Measurements from ENCODE around the gene SEPHS2.
"Not testable (repeated sequence)": the region's sequence is repeated elsewhere in the genome, so short reads cannot be mapped to it uniquely, and the experiment has no call there.

Gene SEPHS2

GRCh38 chr16:30470170-30470512 is 24.5 kb upstream of the SEPHS2 start:
- DNase-seq (ENCODE audit: low spot score) = no peak

- DNase-seq (ENCODE audit: low spot score) = no peak
Measured at GRCh38 chr16:30464078-30464477, 18.4 kb upstream of the SEPHS2 start.

GRCh38 chr16:30461426-30461825 is 15.8 kb upstream of the SEPHS2 start:
- not testable (repeated sequence) for DNase-seq (ENCODE audit: low spot score)

- no peak for DNase-seq (ENCODE audit: low spot score)
Measured at GRCh38 chr16:30459456-30459855, 13.8 kb upstream of the SEPHS2 start.

- DNase-seq (ENCODE audit: low spot score) = no peak
Measured at GRCh38 chr16:30458561-30459394, 13.1 kb upstream of the SEPHS2 start.

- DNase-seq (ENCODE audit: low spot score) = no peak
Measured at GRCh38 chr16:30457743-30458560, 12.3 kb upstream of the SEPHS2 start.

- DNase-seq (ENCODE audit: low spot score) = no peak
Measured at GRCh38 chr16:30457256-30457655, 11.6 kb upstream of the SEPHS2 start.

DNA sequence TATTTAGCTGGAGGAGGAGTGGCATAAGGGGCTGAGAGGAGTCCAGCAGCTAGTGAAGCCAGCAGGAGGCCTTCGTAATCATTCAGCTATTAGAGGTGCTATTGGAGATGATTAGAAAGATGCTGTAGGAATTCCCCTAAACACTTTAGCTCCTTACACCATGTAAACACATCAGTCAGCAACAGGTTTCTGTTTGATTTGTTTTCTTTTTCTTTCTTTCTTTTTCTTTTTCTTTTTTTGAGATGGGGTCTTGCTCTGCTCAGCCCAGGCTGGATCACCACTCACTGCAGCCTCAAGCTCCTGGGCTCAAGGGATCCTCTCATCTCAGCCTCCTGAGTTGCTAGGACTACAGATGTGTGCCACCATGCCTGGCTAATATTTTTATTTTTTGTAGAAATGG is 10.6 kb upstream of the SEPHS2 start:
- DNase-seq (ENCODE audit: low spot score) = no peak

- not testable (repeated sequence) for DNase-seq (ENCODE audit: low spot score)
Measured at GRCh38 chr16:30452709-30453580, 7.3 kb upstream of the SEPHS2 start.

DNA sequence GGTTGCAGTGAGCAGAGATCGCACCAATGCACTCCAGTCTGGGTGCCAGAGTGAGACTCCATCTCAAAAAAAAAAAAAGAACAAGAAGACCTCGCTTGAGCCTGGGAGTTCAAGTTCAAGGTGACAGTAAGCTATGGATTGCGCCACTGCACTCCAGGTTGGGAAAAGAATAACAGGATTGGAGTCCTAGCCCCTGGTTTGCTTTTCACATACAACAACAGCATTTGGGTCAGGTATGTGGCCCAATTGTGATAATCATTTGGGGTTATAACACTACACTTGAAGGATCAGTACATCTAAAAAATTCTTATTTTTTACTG is 3.4 kb upstream of the SEPHS2 start:
- no peak for DNase-seq (ENCODE audit: low spot score)

GRCh38 chr16:30447512-30448226 is 2.0 kb upstream of the SEPHS2 start:
- DNase-seq (ENCODE audit: low spot score) = no peak

- DNase-seq (ENCODE audit: low spot score) = no peak
Measured at GRCh38 chr16:30446203-30446595, 525 bp upstream of the SEPHS2 start.

GRCh38 chr16:30445149-30445407 is 596 bp downstream of the SEPHS2 start:
- no peak for DNase-seq (ENCODE audit: low spot score)

DNA sequence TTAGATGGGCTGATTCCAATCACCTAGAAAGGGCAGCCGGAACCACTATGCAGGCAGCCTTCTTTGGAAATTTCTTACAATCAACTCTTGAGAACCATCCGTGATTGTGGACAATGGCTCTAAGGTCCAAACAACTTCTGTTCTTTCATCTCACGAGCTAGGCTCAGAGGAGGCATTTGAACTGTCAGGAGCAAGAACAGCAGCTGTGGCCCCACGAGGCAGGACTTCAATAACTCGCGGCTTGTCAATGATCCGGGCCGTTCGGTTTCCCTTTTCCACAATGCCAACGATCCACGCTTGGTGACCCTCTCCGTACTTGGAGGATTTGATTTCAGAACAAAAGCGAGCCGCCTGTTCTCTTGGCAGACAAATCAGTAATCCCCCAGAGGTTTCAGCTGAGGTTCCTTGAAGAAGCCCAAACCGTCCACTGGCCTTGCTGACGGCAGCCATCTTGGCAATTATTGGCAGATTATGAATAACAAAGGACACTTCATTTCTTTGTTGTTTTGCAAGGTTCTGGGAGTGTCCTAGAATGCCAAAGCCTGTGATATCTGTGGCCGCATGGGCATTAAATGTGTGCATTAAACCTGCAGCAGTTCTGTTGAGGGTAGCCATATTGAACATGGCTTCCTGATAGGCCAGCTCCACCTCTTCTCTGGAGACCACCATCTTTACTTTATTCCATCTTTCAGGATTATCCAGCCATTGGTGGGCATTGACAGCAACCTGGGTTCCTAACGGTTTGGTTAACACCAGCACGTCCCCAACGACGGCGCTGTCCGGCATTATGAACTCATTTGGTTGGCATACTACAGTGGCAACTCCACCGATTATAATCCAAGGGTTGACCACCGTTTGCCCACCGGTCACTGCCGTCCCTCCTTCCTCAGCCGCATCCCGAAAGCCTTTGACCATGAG is 1.2 kb downstream of the SEPHS2 start:
- DNase-seq (ENCODE audit: low spot score) = no peak

DNA sequence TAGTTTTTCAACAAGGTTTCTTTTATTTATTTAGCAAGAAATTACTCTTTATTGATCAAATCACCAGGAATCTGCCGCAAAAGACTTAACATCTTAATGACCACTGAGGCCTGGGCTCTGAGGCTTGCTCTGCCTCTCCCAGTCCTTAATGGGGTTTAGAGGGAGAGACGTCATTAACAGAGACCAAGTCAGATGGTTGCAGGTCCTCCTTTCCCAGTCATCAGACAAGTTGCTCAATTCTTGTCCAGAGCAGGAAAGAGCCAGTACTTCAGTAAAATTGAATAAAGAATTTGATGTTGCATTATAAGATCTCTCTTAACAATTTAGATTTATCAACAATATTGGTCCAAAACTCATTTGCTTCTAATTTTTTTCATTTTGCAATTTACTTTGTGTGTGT is 2.0 kb downstream of the SEPHS2 start:
- no peak for DNase-seq (ENCODE audit: low spot score)

DNA sequence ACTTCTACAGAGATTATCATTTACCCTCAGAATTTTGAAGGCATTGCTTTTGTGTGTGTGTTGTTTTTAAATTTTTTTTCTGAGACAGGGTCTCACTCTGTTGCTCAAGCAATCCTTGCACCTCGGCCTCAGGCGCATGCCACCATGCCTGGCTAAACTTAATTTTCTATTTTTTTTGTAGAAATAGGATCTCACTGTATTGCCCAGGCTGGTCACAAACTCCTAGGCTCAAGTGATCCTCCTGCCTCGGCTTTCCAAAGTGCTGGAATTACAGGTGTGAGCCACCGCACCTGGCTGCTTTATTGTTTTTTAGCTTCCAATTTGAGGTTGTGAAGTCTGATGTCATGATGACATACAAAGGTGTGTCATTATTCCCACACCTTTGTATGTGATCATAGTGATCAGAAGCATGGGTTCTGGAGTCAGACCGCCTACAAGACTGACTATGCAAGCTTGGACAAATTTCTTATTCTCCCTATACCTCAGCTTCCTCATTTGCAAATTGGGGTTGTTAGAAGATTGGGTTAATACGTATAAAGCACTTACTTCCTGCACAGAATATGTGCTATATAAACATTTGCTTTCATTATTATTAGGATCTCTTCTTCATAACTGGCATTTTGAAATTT is 5.8 kb downstream of the SEPHS2 start:
- no peak for DNase-seq (ENCODE audit: low spot score)

- no peak for DNase-seq (ENCODE audit: low spot score)
Measured at GRCh38 chr16:30438835-30439234, 6.8 kb downstream of the SEPHS2 start.

DNA sequence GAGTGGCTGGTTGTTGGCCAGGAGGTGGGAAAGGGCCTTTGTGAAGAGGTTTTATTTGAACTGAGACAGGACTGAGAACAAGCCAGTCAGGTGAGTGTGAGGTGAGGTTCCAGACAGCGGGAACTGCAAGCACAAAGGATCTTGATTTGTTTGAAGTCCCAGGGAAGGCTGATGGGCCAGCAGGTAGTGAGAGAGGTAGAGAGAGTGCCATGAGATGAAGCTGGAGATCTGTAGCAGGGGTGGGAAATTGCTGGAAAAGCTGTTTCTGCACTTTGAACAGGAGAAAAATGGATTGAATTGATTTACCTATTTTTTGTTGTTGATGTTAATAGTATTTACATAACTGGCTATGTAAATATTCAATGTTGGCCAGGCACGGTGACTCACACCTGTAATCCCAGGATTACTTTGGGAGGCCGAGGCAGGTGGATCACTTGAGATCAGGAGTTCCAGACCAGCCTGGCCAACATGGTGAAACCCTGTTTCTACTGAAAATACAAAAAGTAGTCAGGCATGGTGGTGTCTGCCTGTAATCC is 8.1 kb downstream of the SEPHS2 start:
- no peak for DNase-seq (ENCODE audit: low spot score)

DNA sequence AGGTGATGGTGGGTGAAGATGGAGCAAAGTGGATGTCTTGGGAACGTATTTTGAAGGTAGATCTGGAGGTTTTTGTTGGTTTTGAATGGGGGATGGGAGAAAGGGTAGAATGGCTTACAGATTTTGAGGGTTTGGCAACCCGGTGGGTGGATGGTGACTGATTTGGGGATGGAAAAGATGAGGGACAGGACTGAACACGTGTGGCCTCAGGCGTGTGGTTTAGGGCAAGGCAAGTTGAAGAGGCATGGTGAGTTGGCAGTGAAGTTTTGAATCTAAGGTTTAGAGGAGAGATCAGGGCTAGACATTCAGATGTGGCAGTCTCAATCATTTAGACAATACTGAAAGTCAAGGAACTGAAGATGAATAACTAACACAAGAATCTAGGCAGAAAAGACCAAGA is 10.8 kb downstream of the SEPHS2 start:
- no peak for DNase-seq (ENCODE audit: low spot score)

- no peak for DNase-seq (ENCODE audit: low spot score)
Measured at GRCh38 chr16:30430428-30430970, 15.2 kb downstream of the SEPHS2 start.

All from HuH-7 (cell line).